ENCODE data around the gene PRPF40B.

PRPF40B gene

GRCh38 chr12:49662998-49663843, 39.9 kb downstream of the PRPF40B start:
- DNase-seq: no peak

DNA sequence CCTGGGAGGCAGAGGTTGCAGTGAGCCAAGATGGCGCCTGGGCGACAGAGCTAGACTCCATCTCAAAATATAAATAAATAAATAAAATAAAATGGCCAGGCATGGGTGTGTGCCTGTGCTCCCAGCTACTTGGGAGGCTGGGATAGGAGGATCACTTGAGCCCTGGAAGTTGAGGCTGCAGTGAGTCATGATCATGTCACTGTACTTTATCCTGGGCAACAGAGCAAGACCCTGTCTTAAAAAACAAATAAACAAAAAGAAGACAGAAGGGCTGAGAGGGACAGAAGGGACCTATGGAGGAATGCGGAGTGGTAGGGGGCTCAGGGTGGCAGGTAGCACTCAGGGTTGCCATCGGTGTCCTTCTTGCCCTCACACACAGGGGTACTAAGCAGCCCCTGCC, 40.8 kb downstream of the PRPF40B start:
- DNase-seq: no peak

GRCh38 chr12:49664591-49665239, 41.4 kb downstream of the PRPF40B start:
- no peak for DNase-seq

- no peak for DNase-seq
Measured at GRCh38 chr12:49665384-49665783, 42.0 kb downstream of the PRPF40B start.

- no peak for DNase-seq
Measured at GRCh38 chr12:49666176-49666575, 42.8 kb downstream of the PRPF40B start.

DNA sequence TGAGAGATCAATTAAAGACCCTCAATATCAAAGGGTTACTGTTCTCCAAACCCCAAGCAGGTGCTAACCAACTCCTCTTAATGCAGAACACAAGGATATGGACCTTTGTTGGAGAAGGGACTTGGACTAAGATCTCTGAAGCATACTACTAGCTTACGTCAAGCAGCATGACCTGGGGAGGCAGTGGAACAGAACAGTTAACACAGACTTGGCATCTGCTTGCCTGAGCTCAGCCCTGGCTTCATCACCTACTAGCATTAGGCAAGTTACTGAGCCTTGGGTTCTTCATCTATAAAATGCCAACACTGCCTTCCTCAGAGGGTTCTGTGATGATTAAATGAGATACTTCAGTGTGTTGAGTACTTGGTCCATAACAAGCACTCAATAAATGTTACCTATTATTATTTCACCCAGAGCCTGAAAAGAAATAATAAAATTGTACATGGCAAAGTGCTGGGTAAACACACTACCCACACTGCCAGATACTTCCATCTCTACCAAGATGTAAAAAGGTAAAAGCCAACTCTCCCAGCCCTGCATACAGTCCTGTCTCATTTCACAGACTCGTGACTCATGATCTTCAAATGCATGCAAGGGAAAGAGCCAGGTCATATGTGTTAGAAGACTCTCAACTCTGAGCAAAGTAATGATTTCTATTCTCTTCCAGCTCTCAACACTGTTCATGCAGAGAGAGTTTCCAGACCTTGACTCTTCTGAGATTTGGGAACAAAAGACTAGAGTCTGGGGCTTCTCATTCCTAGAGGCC, 44.1 kb downstream of the PRPF40B start:
- DNase-seq: no peak

DNA sequence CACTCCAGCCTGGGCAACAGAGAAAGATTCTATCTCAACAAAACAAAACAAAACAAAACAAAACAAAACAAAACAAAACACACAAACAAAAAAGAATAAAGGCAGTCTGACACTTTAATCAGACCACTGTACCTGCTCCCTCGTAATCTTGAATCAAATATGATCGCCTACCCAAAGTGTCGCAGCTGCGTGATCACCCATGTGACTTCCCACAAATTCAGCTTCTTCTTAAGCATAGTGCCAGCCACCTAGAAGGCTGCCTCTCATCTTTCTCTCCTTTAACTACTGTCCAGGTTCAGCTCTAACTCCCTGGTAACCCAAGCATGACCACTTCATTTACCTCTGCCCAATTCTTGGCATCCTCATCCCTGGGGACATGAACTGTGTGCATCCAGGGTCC, 46.4 kb downstream of the PRPF40B start:
- DNase-seq: no peak

DNA sequence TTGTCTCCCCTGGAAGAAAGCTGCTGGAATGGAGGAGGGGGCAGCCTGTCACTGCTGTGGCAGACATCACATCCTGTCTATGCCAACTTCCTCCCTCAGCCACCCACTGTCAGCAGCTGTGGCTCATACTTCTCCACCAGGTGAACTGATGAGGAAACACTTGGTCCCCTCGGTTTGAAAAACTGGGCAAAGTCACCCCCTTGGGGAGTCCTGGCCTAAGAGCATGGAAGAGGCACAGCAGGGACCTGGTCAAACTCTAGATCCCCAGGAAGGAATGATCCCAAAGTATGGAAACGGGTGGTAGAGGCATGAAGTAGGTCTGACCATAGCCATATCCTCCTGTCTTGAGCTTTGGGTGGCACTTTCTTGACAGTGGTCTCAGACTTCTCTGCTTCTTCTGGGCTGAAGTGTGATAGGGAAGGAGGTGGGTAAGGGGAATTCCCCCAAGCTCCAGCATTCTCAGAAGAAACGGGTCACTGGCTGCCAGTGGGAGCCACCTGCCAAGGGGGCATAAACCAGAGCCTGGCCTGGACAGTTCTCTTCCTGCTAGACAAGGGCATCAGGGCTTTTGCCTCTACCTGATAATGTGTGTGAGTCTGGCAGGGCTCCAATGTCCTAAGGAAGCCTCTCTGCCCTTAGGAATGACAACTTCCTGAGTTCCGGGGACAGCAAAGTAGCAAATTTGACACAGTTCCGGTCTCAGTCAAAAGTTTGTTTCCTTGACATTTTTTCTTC, 47.8 kb downstream of the PRPF40B start:
- DNase-seq: no peak

GRCh38 chr12:49672301-49673217, 49.2 kb downstream of the PRPF40B start:
- no peak for DNase-seq

DNA sequence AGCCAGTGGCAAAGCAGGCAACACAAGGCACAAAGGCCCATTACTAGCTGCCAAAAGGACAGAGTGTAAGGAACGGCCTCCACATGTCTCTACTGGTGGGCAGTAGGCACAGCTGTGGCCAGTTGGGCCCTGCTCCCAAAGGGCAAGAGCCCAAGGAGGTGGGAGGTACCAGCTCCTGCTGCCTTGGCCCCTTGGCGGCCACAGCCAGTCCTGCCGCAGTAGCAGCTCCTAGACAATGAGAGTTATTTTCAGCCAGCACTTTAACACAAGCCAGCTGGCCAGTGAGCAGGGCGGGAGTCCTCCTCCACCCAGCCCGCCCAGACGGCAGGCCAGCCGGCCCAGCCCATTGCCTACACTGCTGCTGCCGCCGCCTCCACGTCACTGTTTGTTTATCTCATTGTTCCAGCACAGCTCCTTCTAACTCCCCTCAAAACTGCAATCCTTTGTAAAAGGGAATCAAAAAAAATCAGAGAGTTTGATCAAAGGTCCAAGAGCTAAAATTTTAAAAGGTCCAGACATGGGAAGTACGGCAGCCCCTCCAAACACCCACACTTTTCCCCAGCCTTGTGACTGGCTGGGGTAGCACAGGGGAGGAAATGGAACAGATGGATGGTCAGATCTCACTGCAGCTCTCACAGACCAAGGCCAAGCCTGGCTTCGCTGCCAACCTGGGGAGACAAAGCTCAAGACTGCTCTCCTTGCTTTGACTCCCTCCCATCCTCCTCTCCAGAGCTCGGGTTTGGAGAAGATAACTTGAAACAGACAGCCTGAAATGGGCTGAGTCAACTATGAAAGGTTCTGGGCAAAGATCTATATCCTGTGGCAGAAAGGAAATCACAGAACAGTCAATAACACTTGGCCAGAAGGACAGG, 50.3 kb downstream of the PRPF40B start:
- no peak for DNase-seq

- DNase-seq: no peak
Measured at GRCh38 chr12:49674318-49674981, 51.1 kb downstream of the PRPF40B start.

- DNase-seq: no peak
Measured at GRCh38 chr12:49675137-49675536, 51.8 kb downstream of the PRPF40B start.

- no peak for DNase-seq
Measured at GRCh38 chr12:49678711-49679110, 55.4 kb downstream of the PRPF40B start.

DNA sequence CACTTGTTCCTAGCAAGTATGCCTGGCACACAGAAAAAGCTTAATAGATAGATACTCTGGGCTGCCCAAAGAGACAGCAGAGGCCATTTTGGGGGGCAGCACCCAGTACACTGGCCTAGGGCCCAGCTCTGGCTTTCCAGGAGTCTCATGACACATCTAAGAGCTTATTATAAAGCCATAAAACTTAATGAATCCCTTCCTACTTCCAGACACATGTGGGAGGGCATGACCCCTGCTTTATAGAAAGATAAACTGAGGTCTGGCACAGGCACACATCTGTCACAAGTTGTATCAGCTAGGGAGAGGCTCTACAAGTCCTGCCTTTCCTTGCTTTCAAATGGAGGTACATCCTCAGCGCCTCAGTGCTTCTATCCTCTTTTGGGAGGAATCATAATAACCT, 56.7 kb downstream of the PRPF40B start:
- DNase-seq: no peak

DNA sequence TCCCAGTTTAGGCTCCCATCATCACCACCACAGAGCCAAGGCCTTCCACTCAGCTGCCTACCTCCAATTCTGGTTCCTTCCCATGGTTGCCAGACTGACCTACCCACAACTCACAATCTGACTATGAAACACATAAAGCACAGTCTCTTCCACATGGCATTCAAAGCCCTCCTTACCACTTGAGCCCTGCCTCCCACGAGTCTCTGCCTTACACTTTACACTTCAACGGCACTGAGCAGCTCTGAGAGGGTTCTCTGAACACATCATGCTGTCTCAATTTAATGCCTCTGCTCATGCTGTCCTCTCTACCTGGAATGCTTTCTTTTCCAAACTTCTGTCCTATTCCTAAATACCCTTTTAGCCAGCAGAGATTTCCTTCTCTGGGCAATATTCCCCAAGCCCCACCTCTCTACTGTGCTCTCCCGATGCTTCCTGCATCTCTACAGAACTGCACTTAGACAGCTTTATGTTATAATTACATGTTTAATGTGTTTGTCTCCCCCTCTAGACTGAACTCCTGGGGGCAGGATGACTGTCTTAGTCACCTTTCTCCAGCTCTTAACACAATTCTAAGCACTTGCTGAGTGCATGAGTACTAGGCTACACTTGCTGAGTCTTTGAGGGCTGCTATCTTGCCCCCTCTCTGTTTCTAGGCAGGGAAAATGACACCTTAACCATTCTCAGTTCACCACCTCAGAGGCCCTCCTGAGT, 60.4 kb downstream of the PRPF40B start:
- no peak for DNase-seq

GRCh38 chr12:49684310-49684854, 61.0 kb downstream of the PRPF40B start:
- no peak for DNase-seq

DNA sequence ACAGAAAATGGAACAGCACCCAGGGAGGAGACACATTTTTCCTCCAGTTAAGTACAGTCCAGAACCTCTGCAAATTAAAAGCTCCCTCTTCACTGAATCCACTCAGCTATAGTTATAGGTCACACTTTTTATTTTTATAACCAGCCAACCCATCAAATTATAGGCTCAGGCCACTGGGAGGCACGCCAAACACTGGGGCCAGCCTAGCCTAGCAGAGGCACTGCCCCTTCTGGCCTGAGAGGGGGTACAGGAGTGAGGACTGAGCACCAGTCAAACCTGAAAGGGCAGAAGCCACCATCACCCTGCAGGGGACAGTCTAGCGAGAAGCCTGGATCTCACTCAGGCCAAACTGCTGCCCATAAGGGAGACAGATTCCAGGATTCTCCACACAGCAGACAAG, 64.6 kb downstream of the PRPF40B start:
- DNase-seq: no peak

DNA sequence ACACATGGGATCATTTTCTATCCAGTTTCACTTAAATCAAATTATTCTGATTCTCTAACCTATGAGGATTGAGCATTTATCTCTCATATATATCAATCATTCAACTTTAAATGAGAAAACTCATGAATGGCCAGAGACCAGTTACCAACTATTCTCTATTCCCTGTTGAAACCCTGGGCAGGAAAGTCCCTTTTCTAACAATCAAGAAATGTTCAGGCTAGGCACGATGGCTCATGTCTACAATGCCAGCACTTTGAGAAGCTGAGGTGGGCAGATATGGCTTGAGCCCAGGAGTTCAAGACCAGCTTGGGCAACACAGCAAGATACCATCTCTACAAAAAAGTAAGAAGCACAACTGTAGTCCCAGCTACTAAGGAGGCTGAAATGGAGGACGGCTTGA, 65.9 kb downstream of the PRPF40B start:
- no peak for DNase-seq

GRCh38 chr12:49689785-49690184, 66.4 kb downstream of the PRPF40B start:
- no peak for DNase-seq

Data from NCI-H1436 treated with DMSO at 0.1 percent for 48 hours (cell line).